Activated T-cell treated with anti-CD3 and anti-CD28 coated beads for 4 hours (primary cell): ENCODE measurements around the gene TUBA1C.
"Not testable (repeated sequence)": the region's sequence is repeated elsewhere in the genome, so short reads cannot be mapped to it uniquely, and the experiment has no call there.

Experiments
- DNase-seq: peaks from one replicate; pipeline ENCODE4 v3.0.0-alpha.2; 2020

The TUBA1C gene

DNA sequence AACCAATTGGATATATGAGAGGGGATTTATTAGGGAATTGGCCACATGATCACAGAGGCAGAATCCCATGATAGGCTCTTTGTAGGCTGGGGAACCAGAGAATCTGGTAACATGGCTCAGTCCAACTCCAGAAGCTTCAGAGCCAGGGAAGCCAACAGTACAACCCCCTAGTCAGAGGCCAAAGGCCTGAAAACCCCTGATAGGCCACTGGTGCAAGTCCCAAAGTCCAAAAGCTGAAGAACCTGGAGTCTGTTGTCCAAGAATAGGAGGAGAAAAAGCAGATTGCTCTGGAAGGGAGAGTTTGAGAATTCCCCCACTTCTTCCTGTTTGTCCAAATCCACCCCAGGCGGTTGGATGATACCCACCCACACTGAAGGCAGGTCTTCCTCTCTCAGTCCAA lies 49.9 kb downstream of the TUBA1C start:
- no peak for DNase-seq

- DNase-seq = not testable (repeated sequence)
These were observed 52.2 kb downstream of the TUBA1C start for GRCh38 chr12:49317118-49317517.

GRCh38 chr12:49320411-49321103 lies 55.7 kb downstream of the TUBA1C start:
- DNase-seq = not testable (repeated sequence)

DNA sequence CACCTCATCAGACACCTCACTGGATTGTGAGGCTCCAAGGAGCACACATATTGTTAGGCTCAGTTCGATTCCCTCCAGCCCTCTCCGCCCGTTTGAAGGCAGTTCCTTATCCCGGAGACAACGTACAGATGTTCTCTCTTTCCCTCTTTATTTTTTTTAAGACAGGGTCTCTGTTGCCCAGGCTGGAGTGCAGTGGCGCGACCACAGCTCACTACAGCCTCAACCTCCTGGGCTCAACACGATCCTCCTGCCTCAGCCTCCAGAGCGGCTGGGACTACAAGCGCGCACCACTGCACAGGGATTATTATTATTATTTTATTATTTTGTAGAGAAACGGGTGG lies 57.5 kb downstream of the TUBA1C start:
- no peak for DNase-seq

DNA sequence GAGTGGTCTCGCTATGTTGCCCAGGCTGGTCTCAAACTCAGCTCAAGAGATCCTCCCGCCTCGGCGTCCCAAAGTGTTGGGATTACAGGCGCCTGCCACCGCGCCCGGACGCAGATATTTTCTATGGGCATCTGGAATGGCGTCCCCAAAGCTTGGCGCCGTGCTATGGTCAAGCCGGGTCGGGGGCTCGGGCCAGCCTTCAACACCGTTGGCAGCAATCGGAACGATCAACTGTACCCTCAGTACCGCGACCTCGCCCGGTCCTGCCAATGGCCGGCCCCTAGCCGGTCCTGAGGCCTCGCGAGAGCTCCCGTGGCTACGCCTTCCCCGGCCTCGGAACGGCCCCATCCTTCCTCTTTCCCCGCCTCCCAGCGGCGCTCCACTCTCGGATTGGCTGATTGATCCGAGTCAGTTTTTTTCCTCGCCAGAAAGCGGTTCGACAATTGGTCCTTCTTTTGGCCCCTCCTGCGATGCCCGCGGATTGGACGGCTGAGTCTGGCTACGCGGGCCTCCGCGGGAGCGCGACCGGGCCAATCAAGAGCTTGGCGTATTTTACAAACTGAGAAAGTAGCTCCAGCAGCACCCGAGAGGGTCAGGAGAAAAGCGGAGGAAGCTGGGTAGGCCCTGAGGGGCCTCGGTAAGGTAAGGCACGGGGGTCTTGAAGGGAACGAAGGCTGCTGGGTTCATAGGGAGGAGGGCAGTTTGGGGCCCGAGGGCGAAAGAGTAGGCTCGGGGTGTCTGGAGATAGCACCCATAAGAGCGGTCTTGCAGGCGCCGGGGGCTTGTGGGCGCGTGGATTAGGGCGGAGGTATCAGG lies 58.0 kb downstream of the TUBA1C start, which contains the start of gene TROAP:
TROAP (plus strand) TSS at position 548 of the 816 bp plus-strand sequence. CDS start 354 bp downstream, outside the sequence.
- peak; percentile 94 for DNase-seq

- no peak for DNase-seq
These were observed 58.7 kb downstream of the TUBA1C start for GRCh38 chr12:49323524-49324097.
